ENCODE data around the gene UBE4A.

- peak; percentile 69 for TF ChIP-seq TAF1 (IDR thresholded peaks at IDR 0.05; ENCODE audit: low read depth)
- peak; percentile 42; the same call in 1 of the 2 replicates for TF ChIP-seq MAX (IDR thresholded peaks at IDR 0.05)
- peak; percentile 23; the same call in 1 of the 2 replicates for TF ChIP-seq USF1 (IDR thresholded peaks at IDR 0.05)
- peak; percentile 82 for TF ChIP-seq YY1 (IDR thresholded peaks at IDR 0.05; ENCODE audit: low read depth)
- peak; percentile 49; the same call in 1 of the 2 replicates for TF ChIP-seq EP300 (IDR thresholded peaks at IDR 0.05; ENCODE audit: borderline replicate concordance)
- TF ChIP-seq FOXM1 (IDR thresholded peaks at IDR 0.05; ENCODE audit: borderline replicate concordance, low read depth) = no peak
- TF ChIP-seq CEBPB (IDR thresholded peaks at IDR 0.05) = no peak
- TF ChIP-seq ZBTB7A (IDR thresholded peaks at IDR 0.05; ENCODE audit: low read depth) = 0 out of 2 replicates have a peak, but pooled peaks have one; percentile 13
- peak; percentile 28; the same call in 1 of the 2 replicates for TF ChIP-seq REST (IDR thresholded peaks at IDR 0.05; ENCODE audit: low read depth)
- TF ChIP-seq TEAD4 (IDR thresholded peaks at IDR 0.05) = no peak
- peak; percentile 31; the same call in 1 of the 2 replicates for TF ChIP-seq NFIC (IDR thresholded peaks at IDR 0.05)
- peak; percentile 78 for TF ChIP-seq TCF12 (IDR thresholded peaks at IDR 0.05; ENCODE audit: low read depth)
- no peak for TF ChIP-seq RAD21 (IDR thresholded peaks at IDR 0.05; ENCODE audit: low read depth)
These were observed 76.7 kb downstream of the UBE4A start, which contains the start of gene KMT2A for GRCh38 chr11:118435893-118436624.

Measured in Ishikawa (cell line).